Tibial nerve (tissue), 4 donors: Measurements from ENCODE around the gene AP3B1. TPM values are rescaled to one million over a fixed set of nuclear protein-coding genes. Genes with fewer than 3 reads are reported as not detected.

Experiments
- DNase-seq, 2 donors: peaks; one replicate each; pipeline ENCODE4 v3.0.0-alpha.2; 2019; ENCODE audit warnings: low spot score in 2 of 2
- H3K27ac ChIP-seq, 4 donors: fragments of 200-600 bp; sonication (generic) in 3 of 4; one replicate each; pipeline ENCODE4 v1.5.1; 2017 to 2019; ENCODE audit warnings: mild to moderate bottlenecking in 1 of 4
- H3K27me3 ChIP-seq, 2 donors: fragments of 200-600 bp; sonication (generic) in 1 of 2; one replicate each; pipeline versions ENCODE4 v1.5.1 to v1.6.0; 2017 to 2019
- H3K36me3 ChIP-seq, 3 donors: fragments of 200-600 bp; sonication (generic); one replicate each; pipeline ENCODE4 v1.5.1; 2018 to 2019
- H3K4me1 ChIP-seq, 4 donors: fragments of 200-600 bp; sonication (generic) in 3 of 4; one replicate each; pipeline ENCODE4 v1.5.1; 2017 to 2019
- H3K4me3 ChIP-seq, 4 donors: fragments of 200-600 bp; sonication (generic) in 3 of 4; one replicate each; pipeline ENCODE4 v1.5.1; 2017 to 2019; ENCODE audit warnings: mild to moderate bottlenecking in 1 of 4, moderate library complexity in 1 of 4
- H3K9me3 ChIP-seq, 4 donors: fragments of 200-600 bp; sonication (generic) in 3 of 4; one replicate each; pipeline ENCODE4 v1.5.1; 2017 to 2019
- CTCF ChIP-seq, 5 experiments: fragments of 200-600 bp in 3 of 5; fragments of 450-650 bp in 2 of 5; sonication (generic) in 3 of 5; IDR thresholded peaks; one replicate each; pipeline ENCODE4 v1.5.1; 2016 to 2019; ENCODE audit warnings: antibody characterized with exemption in 5 of 5, mild to moderate bottlenecking in 3 of 5, moderate library complexity in 2 of 5
- EP300 ChIP-seq, 2 donors: sonication (generic); formaldehyde crosslinking; IDR thresholded peaks; one replicate each; pipeline ENCODE4 v1.6.1; 2017; ENCODE audit warnings: antibody characterized with exemption in 2 of 2, mild to moderate bottlenecking in 1 of 2
- POLR2A ChIP-seq, 2 donors: fragments of 450-650 bp; IDR thresholded peaks; one replicate each; pipeline ENCODE4 v1.6.1; 2017; ENCODE audit warnings: antibody characterized with exemption in 2 of 2, mild to moderate bottlenecking in 2 of 2, moderate library complexity in 2 of 2
- WGBS, 2 donors: methylation state at CpG; one replicate each; pipeline ENCODE4 v1.1.5; 2018; 5-methylcytosine and 5-hydroxymethylcytosine counted together
- total RNA-seq, 4 donors: library from RNA; depleted of rRNA; stranded (reverse); fragments of >200 nt; gene quantifications; one replicate each; pipeline ENCODE4 v1.1.0, GENCODE V29; 2016

Gene AP3B1
- total RNA-seq, 4 donors from 2014 or later = 23.1 to 51.0 (median 44.2) TPM

- Histone ChIP-seq H3K27me3 (no peaks in the 10 kb centered on the region), H3K4me3 (no peak overlapping the region), H3K4me1 (peaks cover 0 to 49% (median 14%) of the 10 kb centered on the region in 4 donors), H3K27ac (no peak overlapping the region), H3K36me3 (no peaks in the 10 kb centered on the region), H3K9me3 (no peaks in the 10 kb centered on the region)
- TF ChIP-seq POLR2A (IDR thresholded peaks at IDR 0.05) (no peak), CTCF (IDR thresholded peaks at IDR 0.05) (no peak), EP300 (IDR thresholded peaks at IDR 0.05) (no peak)
- WGBS, 2 donors = 87 to 95% methylated on average over 2 of the region's 2 CpGs
- DNase-seq = no peak
Observed at GRCh38 chr5:78289911-78290310, 4.6 kb downstream of the AP3B1 start.

GRCh38 chr5:78288246-78288645 is 6.3 kb downstream of the AP3B1 start:
- WGBS, 2 donors = 88 to 94% methylated on average over 3 of the region's 3 CpGs
- Histone ChIP-seq H3K4me1 (peaks cover 0 to 43% (median 12%) of the 10 kb centered on the region in 4 donors), H3K36me3 (no peaks in the 10 kb centered on the region), H3K27ac (no peak overlapping the region), H3K9me3 (no peaks in the 10 kb centered on the region), H3K4me3 (no peak overlapping the region), H3K27me3 (no peaks in the 10 kb centered on the region)
- DNase-seq = no peak
- no peak for TF ChIP-seq EP300 (IDR thresholded peaks at IDR 0.05)
- no peak for TF ChIP-seq POLR2A (IDR thresholded peaks at IDR 0.05)
- no peak for TF ChIP-seq CTCF (IDR thresholded peaks at IDR 0.05)

GRCh38 chr5:78287833-78288232 is 6.7 kb downstream of the AP3B1 start:
- Histone ChIP-seq H3K9me3 (no peaks in the 10 kb centered on the region), H3K36me3 (no peaks in the 10 kb centered on the region), H3K27me3 (no peaks in the 10 kb centered on the region), H3K4me3 (no peak overlapping the region), H3K4me1 (peaks cover 0 to 39% (median 10%) of the 10 kb centered on the region in 4 donors), H3K27ac (no peak overlapping the region)
- peak in 1 of 2 donors; percentile 18 for DNase-seq
- 20 to 30% methylated on average over 2 of the region's 2 CpGs for WGBS, 2 donors
- TF ChIP-seq EP300 (IDR thresholded peaks at IDR 0.05) (no peak), CTCF (IDR thresholded peaks at IDR 0.05) (no peak), POLR2A (IDR thresholded peaks at IDR 0.05) (no peak)

GRCh38 chr5:78287169-78287568 is 7.3 kb downstream of the AP3B1 start:
- Histone ChIP-seq H3K36me3 (no peaks in the 10 kb centered on the region), H3K9me3 (no peaks in the 10 kb centered on the region), H3K4me1 (peaks cover 0 to 34% (median 6%) of the 10 kb centered on the region in 4 donors), H3K27me3 (no peaks in the 10 kb centered on the region), H3K27ac (no peak overlapping the region), H3K4me3 (no peak overlapping the region)
- no peak for DNase-seq
- TF ChIP-seq EP300 (IDR thresholded peaks at IDR 0.05) = no peak
- no peak for TF ChIP-seq POLR2A (IDR thresholded peaks at IDR 0.05)
- TF ChIP-seq CTCF (IDR thresholded peaks at IDR 0.05) = no peak

GRCh38 chr5:78286290-78286689 is 8.2 kb downstream of the AP3B1 start:
- TF ChIP-seq POLR2A (IDR thresholded peaks at IDR 0.05) (no peak), EP300 (IDR thresholded peaks at IDR 0.05) (no peak), CTCF (IDR thresholded peaks at IDR 0.05) (no peak)
- Histone ChIP-seq H3K27me3 (no peaks in the 10 kb centered on the region), H3K4me1 (peaks cover 0 to 25% (median 6%) of the 10 kb centered on the region in 4 donors), H3K36me3 (no peaks in the 10 kb centered on the region), H3K27ac (no peak overlapping the region), H3K4me3 (no peak overlapping the region), H3K9me3 (no peaks in the 10 kb centered on the region)
- DNase-seq = no peak
- 95 to 100% methylated on average over 1 of the region's 1 CpG for WGBS, 2 donors
